ENCODE data around the gene ICOSLG.

GRCh38 chr21:44272284-44272858, 31.6 kb upstream of the ICOSLG start:
- TF ChIP-seq, protein P1, sequence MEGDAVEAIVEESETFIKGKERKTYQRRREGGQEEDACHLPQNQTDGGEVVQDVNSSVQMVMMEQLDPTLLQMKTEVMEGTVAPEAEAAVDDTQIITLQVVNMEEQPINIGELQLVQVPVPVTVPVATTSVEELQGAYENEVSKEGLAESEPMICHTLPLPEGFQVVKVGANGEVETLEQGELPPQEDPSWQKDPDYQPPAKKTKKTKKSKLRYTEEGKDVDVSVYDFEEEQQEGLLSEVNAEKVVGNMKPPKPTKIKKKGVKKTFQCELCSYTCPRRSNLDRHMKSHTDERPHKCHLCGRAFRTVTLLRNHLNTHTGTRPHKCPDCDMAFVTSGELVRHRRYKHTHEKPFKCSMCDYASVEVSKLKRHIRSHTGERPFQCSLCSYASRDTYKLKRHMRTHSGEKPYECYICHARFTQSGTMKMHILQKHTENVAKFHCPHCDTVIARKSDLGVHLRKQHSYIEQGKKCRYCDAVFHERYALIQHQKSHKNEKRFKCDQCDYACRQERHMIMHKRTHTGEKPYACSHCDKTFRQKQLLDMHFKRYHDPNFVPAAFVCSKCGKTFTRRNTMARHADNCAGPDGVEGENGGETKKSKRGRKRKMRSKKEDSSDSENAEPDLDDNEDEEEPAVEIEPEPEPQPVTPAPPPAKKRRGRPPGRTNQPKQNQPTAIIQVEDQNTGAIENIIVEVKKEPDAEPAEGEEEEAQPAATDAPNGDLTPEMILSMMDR (IDR thresholded peaks at IDR 0.05): no peak
- no peak for TF ChIP-seq POLR2A (IDR thresholded peaks at IDR 0.05)
